Measurements from ENCODE around the gene SETD3.

Gene SETD3

GRCh38 chr14:99520571-99521081 is 40.0 kb upstream of the SETD3 start:
- no peaks in the 10 kb centered on the region for H3K79me2 ChIP-seq (ENCODE audit: low read length)
- H3K27me3 ChIP-seq (ENCODE audit: low read depth, low read length), result no peaks in the 10 kb centered on the region
- H3K9me3 ChIP-seq (ENCODE audit: insufficient read depth, low read length), result no peaks in the 10 kb centered on the region
- H3K36me3 ChIP-seq (replicated peaks; ENCODE audit: low read depth, low read length), result no peaks in the 10 kb centered on the region
- H2AFZ ChIP-seq (ENCODE audit: low read depth, low read length), result no peak overlapping the region
- no peak overlapping the region for H3K4me3 ChIP-seq (ENCODE audit: low read length)
- H3K4me2 ChIP-seq (ENCODE audit: low read length), result no peak overlapping the region
- no peak overlapping the region for H3K9ac ChIP-seq (ENCODE audit: low read length)
- no peaks in the 10 kb centered on the region for H4K20me1 ChIP-seq (ENCODE audit: insufficient read depth, low read length)
- H3K27ac ChIP-seq (ENCODE audit: low read length), result no peak overlapping the region
- peaks cover 34% of the 10 kb centered on the region for H3K4me1 ChIP-seq (ENCODE audit: low read length)
- TF ChIP-seq CTCF (IDR thresholded peaks at IDR 0.05; ENCODE audit: low read depth, low read length), result no peak
- TF ChIP-seq EZH2phosphoT487 (IDR thresholded peaks at IDR 0.05; ENCODE audit: low read depth), result no peak

- Histone ChIP-seq H2AFZ (ENCODE audit: low read depth, low read length) (no peak overlapping the region), H3K36me3 (replicated peaks; ENCODE audit: low read depth, low read length) (no peaks in the 10 kb centered on the region), H3K79me2 (ENCODE audit: low read length) (no peaks in the 10 kb centered on the region), H4K20me1 (ENCODE audit: insufficient read depth, low read length) (no peaks in the 10 kb centered on the region), H3K9me3 (ENCODE audit: insufficient read depth, low read length) (no peaks in the 10 kb centered on the region), H3K27me3 (ENCODE audit: low read depth, low read length) (no peaks in the 10 kb centered on the region), H3K4me1 (ENCODE audit: low read length) (peaks cover 31% of the 10 kb centered on the region), H3K4me3 (ENCODE audit: low read length) (no peak overlapping the region), H3K27ac (ENCODE audit: low read length) (no peak overlapping the region), H3K9ac (ENCODE audit: low read length) (no peak overlapping the region), H3K4me2 (ENCODE audit: low read length) (no peak overlapping the region)
- TF ChIP-seq EZH2phosphoT487 (IDR thresholded peaks at IDR 0.05; ENCODE audit: low read depth), result no peak
- TF ChIP-seq CTCF (IDR thresholded peaks at IDR 0.05; ENCODE audit: low read depth, low read length), result no peak
Measured at GRCh38 chr14:99519931-99520421, 39.3 kb upstream of the SETD3 start.

- Histone ChIP-seq H4K20me1 (ENCODE audit: insufficient read depth, low read length) (no peaks in the 10 kb centered on the region), H2AFZ (ENCODE audit: low read depth, low read length) (no peak overlapping the region), H3K27ac (ENCODE audit: low read length) (no peak overlapping the region), H3K9ac (ENCODE audit: low read length) (no peak overlapping the region), H3K36me3 (replicated peaks; ENCODE audit: low read depth, low read length) (no peaks in the 10 kb centered on the region), H3K9me3 (ENCODE audit: insufficient read depth, low read length) (no peaks in the 10 kb centered on the region), H3K79me2 (ENCODE audit: low read length) (no peaks in the 10 kb centered on the region), H3K4me2 (ENCODE audit: low read length) (no peak overlapping the region), H3K27me3 (ENCODE audit: low read depth, low read length) (no peaks in the 10 kb centered on the region), H3K4me3 (ENCODE audit: low read length) (no peak overlapping the region), H3K4me1 (ENCODE audit: low read length) (peaks cover 28% of the 10 kb centered on the region)
- no peak for TF ChIP-seq EZH2phosphoT487 (IDR thresholded peaks at IDR 0.05; ENCODE audit: low read depth)
- no peak for TF ChIP-seq CTCF (IDR thresholded peaks at IDR 0.05; ENCODE audit: low read depth, low read length)
Measured at GRCh38 chr14:99519347-99519881, 38.8 kb upstream of the SETD3 start.

GRCh38 chr14:99518441-99519346 is 38.0 kb upstream of the SETD3 start:
- Histone ChIP-seq H3K36me3 (replicated peaks; ENCODE audit: low read depth, low read length) (no peaks in the 10 kb centered on the region), H2AFZ (ENCODE audit: low read depth, low read length) (no peak overlapping the region; the same call in 1 of the 2 replicates), H3K4me1 (ENCODE audit: low read length) (peaks cover 24% of the 10 kb centered on the region), H3K9ac (ENCODE audit: low read length) (no peak overlapping the region), H3K4me2 (ENCODE audit: low read length) (peak overlapping the region; percentile 58), H3K27me3 (ENCODE audit: low read depth, low read length) (no peaks in the 10 kb centered on the region), H3K79me2 (ENCODE audit: low read length) (no peaks in the 10 kb centered on the region), H3K4me3 (ENCODE audit: low read length) (0 out of 2 replicates have a peak overlapping the region, but pooled peaks have one; percentile 29), H3K9me3 (ENCODE audit: insufficient read depth, low read length) (no peaks in the 10 kb centered on the region), H4K20me1 (ENCODE audit: insufficient read depth, low read length) (no peaks in the 10 kb centered on the region), H3K27ac (ENCODE audit: low read length) (no peak overlapping the region)
- TF ChIP-seq CTCF (IDR thresholded peaks at IDR 0.05; ENCODE audit: low read depth, low read length) (peak; percentile 86), EZH2phosphoT487 (IDR thresholded peaks at IDR 0.05; ENCODE audit: low read depth) (no peak)

Data from OCI-LY3 (cell line).